Right lobe of liver (tissue), 6 donors: Measurements from ENCODE around the gene NBEA. TPM values are rescaled to one million over a fixed set of nuclear protein-coding genes. Genes with fewer than 3 reads are reported as not detected.
"Not testable (repeated sequence)": the region's sequence is repeated elsewhere in the genome, so short reads cannot be mapped to it uniquely, and the experiment has no call there.

Source experiments
- ATAC-seq, 4 donors: fragments of 200-7000 bp; cut with Tn5 transposase; one replicate each; pipeline ENCODE4 v1.9.1; 2020; ENCODE audit warnings: mild to moderate bottlenecking in 4 of 4, moderate library complexity in 4 of 4
- DNase-seq, 3 donors: peaks; one replicate each; pipeline ENCODE4 v3.0.0-alpha.2; 2020
- H3K27ac ChIP-seq, 3 donors: fragments of 200-600 bp; one replicate each; pipeline ENCODE4 v1.8.0; 2022
- H3K27me3 ChIP-seq, 2 donors: fragments of 200-600 bp; one replicate each; pipeline ENCODE4 v1.8.0; 2022
- H3K36me3 ChIP-seq, 4 donors: fragments of 200-600 bp; sonication (generic) in 1 of 4; one replicate each; pipeline versions ENCODE4 v1.5.1 to v1.8.0; 2017 to 2022; ENCODE audit warnings: control low read depth in 1 of 4
- H3K4me1 ChIP-seq, 4 donors: fragments of 200-600 bp; sonication (generic) in 1 of 4; one replicate each; pipeline versions ENCODE4 v1.5.1 to v1.8.0; 2017 to 2022; ENCODE audit warnings: control low read depth in 1 of 4
- H3K4me3 ChIP-seq, 3 donors: fragments of 200-600 bp; one replicate each; pipeline ENCODE4 v1.8.0; 2022
- H3K9me3 ChIP-seq, 4 donors: fragments of 200-600 bp; sonication (generic) in 1 of 4; one replicate each; pipeline versions ENCODE4 v1.5.1 to v1.8.0; 2017 to 2022; ENCODE audit warnings: control low read depth in 1 of 4
- POLR2A ChIP-seq: fragments of 450-650 bp; IDR thresholded peaks from one replicate; pipeline ENCODE4 v1.6.1; 2017; ENCODE audit warnings: antibody characterized with exemption, mild to moderate bottlenecking
- WGBS: methylation state at CpG from one replicate; pipeline ENCODE4 v1.1.6; 2018; ENCODE audit warnings: low coverage, low lambda C conversion rate; ENCODE audit not compliant: insufficient coverage; ENCODE audit errors: missing lambda C conversion rate; 5-methylcytosine and 5-hydroxymethylcytosine counted together
- intact Hi-C, 2 donors: fragments of 100-400 bp; cut with DNase I; formaldehyde crosslinking; loops; one replicate each; pipeline versions ENCODE4 v1.11.2 to v1.14.1; 2022
- total RNA-seq, 6 experiments: library from RNA; depleted of rRNA in 2 of 6; stranded (reverse); fragments of >200 nt in 2 of 6; fragmentation: NEBNext Ultra II Directional in 3 of 6; extraction: Animal tissue kit (Norgen Biotek cat#: 25700) in 3 of 6; gene quantifications; one replicate each; pipeline versions ENCODE4 v1.1.0 to v1.2.4, GENCODE V29; 2016 to 2023
- TF ChIP-seq, protein P1 (sequence below), 4 donors: fragments of 200-600 bp in 3 of 4; fragments of 450-650 bp in 1 of 4; IDR thresholded peaks; one replicate each; pipeline versions ENCODE4 v1.5.1 to v1.8.0; 2016 to 2022; ENCODE audit warnings: antibody characterized with exemption in 4 of 4, mild to moderate bottlenecking in 2 of 4
- donor health status: DM: no; HTN: yes; CAD: no.
- donor health status: DM: no; HTN: no; CAD: no.
- donor health status: DM: no; HTN: no; CAD: no.
- donor health status: DM: no; HTN: yes; CAD: no.
- donor health status: DM: no; HTN: yes; CAD: no.

The NBEA gene
- total RNA-seq, 6 experiments from 2014 or later = 0.62 to 1.7 (median 0.75) TPM

DNA sequence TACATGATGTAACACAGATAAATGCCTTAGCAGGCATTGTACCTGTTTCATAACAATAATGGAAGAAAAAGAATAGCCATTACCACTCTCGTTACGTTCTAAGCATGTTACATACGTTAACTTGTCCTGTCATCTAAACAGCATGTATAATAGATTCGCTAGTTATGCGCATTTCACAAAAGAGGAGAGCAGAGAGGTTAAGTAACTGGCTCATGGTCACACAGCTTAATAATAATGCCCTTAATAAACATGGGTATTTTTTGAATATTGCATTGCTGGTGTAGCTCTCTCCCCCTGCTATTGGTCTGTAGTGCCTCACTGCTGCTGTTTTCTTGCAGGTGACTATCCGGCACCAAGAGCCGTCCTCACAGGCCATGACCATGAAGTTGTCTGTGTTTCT, 722.7 kb downstream of the NBEA start:
- 86% methylated on average over 7 of the region's 7 CpGs for WGBS
- intact Hi-C loops = no loop called here

DNA sequence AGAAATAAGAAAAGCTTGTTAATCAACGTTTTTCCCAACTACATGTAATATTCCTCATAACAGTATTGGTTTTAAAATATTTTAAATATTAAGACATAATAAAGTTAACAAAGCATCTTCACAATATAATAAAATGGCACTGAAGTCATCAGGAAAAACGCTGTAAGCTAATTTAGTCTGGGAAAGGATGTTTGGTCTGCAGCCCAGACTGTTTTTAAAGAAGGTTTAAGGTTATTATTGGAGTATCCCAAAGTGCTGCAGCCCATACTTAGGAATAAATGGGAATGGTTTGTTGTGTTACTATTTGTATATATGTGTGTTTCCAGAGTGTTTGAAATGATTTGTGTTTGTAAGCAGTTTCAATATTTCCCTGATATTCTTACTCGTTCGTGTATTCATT, 727.3 kb downstream of the NBEA start:
- Histone ChIP-seq H3K9me3 (no peaks in the 10 kb centered on the region), H3K36me3 (no peaks in the 10 kb centered on the region), H3K4me1 (no peaks in the 10 kb centered on the region), H3K27me3 (no peaks in the 10 kb centered on the region), H3K27ac (no peak overlapping the region), H3K4me3 (no peak overlapping the region)
- TF ChIP-seq POLR2A = no peak
- TF ChIP-seq, protein P1, sequence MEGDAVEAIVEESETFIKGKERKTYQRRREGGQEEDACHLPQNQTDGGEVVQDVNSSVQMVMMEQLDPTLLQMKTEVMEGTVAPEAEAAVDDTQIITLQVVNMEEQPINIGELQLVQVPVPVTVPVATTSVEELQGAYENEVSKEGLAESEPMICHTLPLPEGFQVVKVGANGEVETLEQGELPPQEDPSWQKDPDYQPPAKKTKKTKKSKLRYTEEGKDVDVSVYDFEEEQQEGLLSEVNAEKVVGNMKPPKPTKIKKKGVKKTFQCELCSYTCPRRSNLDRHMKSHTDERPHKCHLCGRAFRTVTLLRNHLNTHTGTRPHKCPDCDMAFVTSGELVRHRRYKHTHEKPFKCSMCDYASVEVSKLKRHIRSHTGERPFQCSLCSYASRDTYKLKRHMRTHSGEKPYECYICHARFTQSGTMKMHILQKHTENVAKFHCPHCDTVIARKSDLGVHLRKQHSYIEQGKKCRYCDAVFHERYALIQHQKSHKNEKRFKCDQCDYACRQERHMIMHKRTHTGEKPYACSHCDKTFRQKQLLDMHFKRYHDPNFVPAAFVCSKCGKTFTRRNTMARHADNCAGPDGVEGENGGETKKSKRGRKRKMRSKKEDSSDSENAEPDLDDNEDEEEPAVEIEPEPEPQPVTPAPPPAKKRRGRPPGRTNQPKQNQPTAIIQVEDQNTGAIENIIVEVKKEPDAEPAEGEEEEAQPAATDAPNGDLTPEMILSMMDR (IDR thresholded peaks at IDR 0.05) = no peak
- intact Hi-C loops = no loop called here
- 57% methylated on average over 4 of the region's 4 CpGs for WGBS
- no peak for DNase-seq
- ATAC-seq = no peak

More for the DNA sequence above, 722.7 kb downstream of the NBEA start:
- Histone ChIP-seq H3K36me3 (no peaks in the 10 kb centered on the region), H3K27me3 (no peaks in the 10 kb centered on the region), H3K9me3 (no peaks in the 10 kb centered on the region), H3K27ac (no peak overlapping the region), H3K4me1 (no peaks in the 10 kb centered on the region), H3K4me3 (no peak overlapping the region)
- TF ChIP-seq, protein P1 (IDR thresholded peaks at IDR 0.05) = no peak
- no peak for TF ChIP-seq POLR2A
- ATAC-seq = no peak
- no peak for DNase-seq

DNA sequence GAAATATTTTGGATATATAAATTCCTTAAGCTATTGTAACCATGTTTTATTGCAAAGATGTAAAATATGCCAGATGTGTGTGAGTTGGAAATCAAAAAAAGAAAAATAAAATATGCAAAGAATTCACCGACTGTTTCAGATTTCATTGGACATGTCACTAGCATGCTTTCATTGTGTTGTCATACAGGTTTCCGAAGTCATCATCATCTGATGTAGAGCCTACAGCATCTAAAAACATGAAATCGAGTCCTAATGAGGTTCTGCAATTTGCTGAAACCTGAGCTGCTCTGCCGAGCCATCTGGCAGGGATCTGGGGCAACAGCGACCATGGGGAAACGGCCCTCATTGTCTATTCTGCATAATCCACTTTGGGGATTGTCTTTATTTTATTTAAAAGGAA, 730.5 kb downstream of the NBEA start:
- TF ChIP-seq, protein P1 (IDR thresholded peaks at IDR 0.05) = no peak
- TF ChIP-seq POLR2A = no peak
- no peak for ATAC-seq

DNA sequence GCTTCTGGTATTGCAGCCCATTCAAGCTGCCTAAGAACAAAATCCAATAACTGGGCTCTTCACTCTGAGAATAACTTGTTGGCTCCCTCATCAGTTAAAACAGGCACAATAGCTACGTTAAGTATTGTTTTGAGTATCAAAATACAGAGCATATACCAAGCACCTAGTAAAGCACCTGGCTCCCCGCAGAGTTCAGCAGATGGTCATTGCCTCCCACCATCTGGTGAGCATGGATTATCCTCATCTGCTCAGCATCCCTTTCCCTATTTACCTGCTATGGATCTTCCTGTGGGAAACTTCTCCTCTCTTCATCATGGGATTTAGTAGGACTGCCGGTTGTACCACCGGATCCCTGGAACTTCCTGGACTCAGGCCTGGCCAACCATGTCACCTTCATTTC, 733.6 kb downstream of the NBEA start:
- DNase-seq (no peak), ATAC-seq (no peak)
- no peak overlapping the region for H3K27ac ChIP-seq
- intact Hi-C loops = no loop called here
- no peak overlapping the region for H3K4me3 ChIP-seq
- H3K36me3 ChIP-seq = no peaks in the 10 kb centered on the region
- TF ChIP-seq, protein P1 (IDR thresholded peaks at IDR 0.05) = no peak
- no peak for TF ChIP-seq POLR2A
- no peaks in the 10 kb centered on the region for H3K4me1 ChIP-seq
- H3K27me3 ChIP-seq = no peaks in the 10 kb centered on the region
- 77% methylated on average over 4 of the region's 4 CpGs for WGBS
- peaks cover 0 to 6% (median 0%) of the 10 kb centered on the region in 4 donors for H3K9me3 ChIP-seq

More for the DNA sequence above, 730.5 kb downstream of the NBEA start:
- H3K27ac ChIP-seq = no peak overlapping the region
- intact Hi-C loops = no loop called here
- no peaks in the 10 kb centered on the region for H3K27me3 ChIP-seq
- WGBS = 74% methylated on average over 6 of the region's 6 CpGs
- H3K36me3 ChIP-seq = no peaks in the 10 kb centered on the region
- no peaks in the 10 kb centered on the region for H3K4me1 ChIP-seq
- no peak for DNase-seq
- H3K4me3 ChIP-seq = no peak overlapping the region
- H3K9me3 ChIP-seq = peaks cover 0 to 6% (median 0%) of the 10 kb centered on the region in 4 donors

DNA sequence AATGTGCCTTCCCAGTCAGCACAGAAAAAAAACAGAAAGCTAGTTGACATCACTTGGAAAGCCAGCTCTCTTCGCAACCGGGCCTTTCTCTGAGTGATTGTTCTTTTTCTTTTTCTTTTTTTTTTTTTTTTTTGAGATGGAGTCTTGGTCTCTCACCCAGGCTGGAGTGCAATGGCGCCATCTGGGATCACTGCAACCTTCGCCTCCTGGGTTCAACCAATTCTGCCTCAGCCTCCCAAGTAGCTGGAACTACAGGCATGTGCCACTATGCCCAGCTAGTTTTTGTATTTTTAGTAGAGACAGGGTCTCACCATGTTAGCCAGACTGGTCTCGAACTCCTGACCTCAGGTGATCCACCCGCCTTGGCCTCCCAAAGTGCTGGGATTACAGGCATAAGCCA, 735.8 kb downstream of the NBEA start:
- H3K4me3 ChIP-seq, H3K27ac ChIP-seq, H3K36me3 ChIP-seq, H3K9me3 ChIP-seq, DNase-seq, intact Hi-C loops, H3K4me1 ChIP-seq, ATAC-seq, H3K27me3 ChIP-seq: not testable (repeated sequence)
- WGBS = 80% methylated on average over 3 of the region's 6 CpGs
